Measurements from ENCODE around the gene ADCY2. TPM values are rescaled to one million over a fixed set of nuclear protein-coding genes. Genes with fewer than 3 reads are reported as not detected.

Gene ADCY2
- total RNA-seq, 1 experiment from 2014 or later, result 31.3 TPM

GRCh38 chr5:7834982-7835381 is 439.0 kb downstream of the ADCY2 start:
- no peak overlapping the region for H3K18ac ChIP-seq (ENCODE audit: insufficient read length, low read depth, low read length)
- no peak overlapping the region for H3K9ac ChIP-seq (ENCODE audit: extremely low read depth, insufficient read length, low read length)
- H3K4me2 ChIP-seq (ENCODE audit: insufficient read depth, insufficient read length, low read length), result no peak overlapping the region
- H3K14ac ChIP-seq (ENCODE audit: insufficient read depth, low read length), result no peak overlapping the region
- H3K4me1 Mint-ChIP-seq, result no peaks in the 10 kb centered on the region
- no peaks in the 10 kb centered on the region for H3K9me3 ChIP-seq (ENCODE audit: control insufficient read depth, low read depth, low read length)
- H4K5ac ChIP-seq (ENCODE audit: insufficient read length, low read depth, low read length), result no peak overlapping the region
- DNase-seq, result no peak
- no peak overlapping the region for H3K27ac Mint-ChIP-seq
- no peak overlapping the region for H2AFZ ChIP-seq (ENCODE audit: low read length)
- H2BK20ac ChIP-seq (ENCODE audit: low read depth, low read length, poor library complexity, severe bottlenecking), result no peak overlapping the region
- H4K20me1 ChIP-seq (ENCODE audit: control insufficient read depth, insufficient read depth, insufficient read length), result no peaks in the 10 kb centered on the region
- H2BK15ac ChIP-seq (ENCODE audit: low read depth, low read length), result no peak overlapping the region
- no peaks in the 10 kb centered on the region for H3K23me2 ChIP-seq (ENCODE audit: insufficient read length, low read depth, low read length, poor library complexity, severe bottlenecking)
- no peaks in the 10 kb centered on the region; the same call in none of the 2 replicates for H3K27me3 Mint-ChIP-seq (ENCODE audit: low read depth)
- no peaks in the 10 kb centered on the region for H3K36me3 Mint-ChIP-seq (ENCODE audit: insufficient read depth in 1 of 3, low read depth in 3 of 3)
- no peak overlapping the region for H3K27ac ChIP-seq (ENCODE audit: insufficient read length, low read depth, low read length)
- H3K79me2 ChIP-seq (ENCODE audit: insufficient read depth, low read length), result no peaks in the 10 kb centered on the region
- no peak overlapping the region for H2BK5ac ChIP-seq (ENCODE audit: insufficient read length, low read length)
- no CpG with 5 or more reads among the region's 4 CpGs for WGBS (ENCODE audit: extremely low coverage, insufficient read length, low lambda C conversion rate)
- no peak overlapping the region for H3K56ac ChIP-seq (ENCODE audit: insufficient read length, low read depth, low read length)
- no peak overlapping the region for H3T11ph ChIP-seq (ENCODE audit: low read length)
- H3K4me1 ChIP-seq (ENCODE audit: insufficient read depth, low read length), result no peaks in the 10 kb centered on the region
- no peaks in the 10 kb centered on the region for H3K79me1 ChIP-seq (ENCODE audit: insufficient read depth, low read depth, low read length, poor library complexity, severe bottlenecking)
- TF ChIP-seq CTCF (conservative IDR thresholded peaks at IDR 0.05), result no peak
- no peak overlapping the region for H3K4me3 Mint-ChIP-seq
- no peak overlapping the region for H4K8ac ChIP-seq (replicated peaks; ENCODE audit: insufficient read length, low read depth, low read length)
- no peaks in the 10 kb centered on the region for H3K27me3 ChIP-seq (ENCODE audit: insufficient read depth, low read length)
- H3K23ac ChIP-seq (ENCODE audit: insufficient read length, low read depth, low read length), result no peak overlapping the region
- H3K4ac ChIP-seq (ENCODE audit: low read depth, low read length), result no peak overlapping the region
- no peak overlapping the region for H2AK5ac ChIP-seq (ENCODE audit: insufficient read length, low read length)
- H2BK12ac ChIP-seq (ENCODE audit: insufficient read length, low read depth, low read length), result no peak overlapping the region
- H4K91ac ChIP-seq (ENCODE audit: insufficient read length, low read depth, low read length), result no peak overlapping the region
- H2BK120ac ChIP-seq (ENCODE audit: low read depth, low read length, poor library complexity, severe bottlenecking), result no peak overlapping the region
- no peaks in the 10 kb centered on the region; a peak in 1 of 5 replicates for H3K9me3 Mint-ChIP-seq

Measured in H9 (cell line).